OCI-LY1 (cell line): ENCODE measurements around the gene MAP3K14.

Experiments used
- H2AFZ ChIP-seq: fragments of 200-600 bp; sonication (generic), shearing (Covaris generic); 2 replicates; pipeline ENCODE4 v1.6.0; 2014; ENCODE audit warnings: antibody characterized with exemption, mild to moderate bottlenecking, low read length
- H3F3A ChIP-seq: fragments of 200-600 bp; sonication (generic), shearing (Covaris generic); 2 replicates; pipeline ENCODE4 v1.6.0; 2014; ENCODE audit warnings: mild to moderate bottlenecking, antibody characterized with exemption, low read length, moderate library complexity; ENCODE audit not compliant: insufficient read depth
- H3K27ac ChIP-seq: fragments of 200-600 bp; sonication (generic); 2 replicates; pipeline ENCODE4 v1.5.1; 2014; ENCODE audit warnings: low read length, mixed run types, mild to moderate bottlenecking, low read depth; ENCODE audit not compliant: poor library complexity, severe bottlenecking
- H3K27me3 ChIP-seq: fragments of 200-600 bp; sonication (generic); 2 replicates; pipeline ENCODE4 v1.6.0; 2014; ENCODE audit warnings: antibody characterized with exemption, mild to moderate bottlenecking, low read length, moderate library complexity; ENCODE audit not compliant: insufficient read depth
- H3K36me3 ChIP-seq: fragments of 200-600 bp; sonication (generic); 2 replicates; pipeline ENCODE4 v1.6.1; 2014; ENCODE audit warnings: mild to moderate bottlenecking, antibody characterized with exemption, low read length, moderate library complexity, mixed read lengths; ENCODE audit not compliant: insufficient read depth
- H3K4me1 ChIP-seq: fragments of 200-600 bp; sonication (generic); 2 replicates; pipeline ENCODE4 v1.5.1; 2014; ENCODE audit warnings: mild to moderate bottlenecking, low read length, moderate library complexity; ENCODE audit not compliant: insufficient read depth, severe bottlenecking
- H3K4me2 ChIP-seq: fragments of 200-600 bp; sonication (generic), shearing (Covaris generic); 2 replicates; pipeline ENCODE4 v1.6.1; 2014; ENCODE audit warnings: low read length
- H3K4me3 ChIP-seq: fragments of 200-600 bp; sonication (generic); 2 replicates; pipeline ENCODE4 v1.5.1; 2014; ENCODE audit warnings: low read length, low read depth, mild to moderate bottlenecking, mixed read lengths; ENCODE audit not compliant: poor library complexity, severe bottlenecking
- H3K79me2 ChIP-seq: fragments of 200-600 bp; shearing (Covaris generic); 2 replicates; pipeline ENCODE4 v1.6.1; 2016; ENCODE audit warnings: mixed run types, low read length, mixed read lengths; ENCODE audit not compliant: insufficient read depth
- H3K9ac ChIP-seq: fragments of 200-600 bp; sonication (generic), shearing (Covaris generic); 2 replicates; pipeline ENCODE4 v1.6.1; 2014; ENCODE audit warnings: mild to moderate bottlenecking, low read length, mixed read lengths
- H3K9me2 ChIP-seq: fragments of 200-600 bp; sonication (generic), shearing (Covaris generic); 2 replicates; pipeline ENCODE4 v1.6.1; 2014; ENCODE audit warnings: low read depth, mild to moderate bottlenecking, low read length, mixed read lengths
- H3K9me3 ChIP-seq: fragments of 200-600 bp; shearing (Covaris generic); 2 replicates; pipeline ENCODE4 v1.6.1; 2014; ENCODE audit warnings: low read length, mixed read lengths
- H4K20me1 ChIP-seq: fragments of 200-600 bp; sonication (generic), shearing (Covaris generic); 2 replicates; pipeline ENCODE4 v1.6.0; 2016; ENCODE audit warnings: mild to moderate bottlenecking, low read length; ENCODE audit not compliant: insufficient read depth
- CTCF ChIP-seq: fragments of 200-600 bp; sonication (generic), shearing (Covaris generic); IDR thresholded peaks from 2 replicates; pipeline ENCODE4 v1.5.1; 2017; ENCODE audit warnings: mild to moderate bottlenecking, antibody characterized with exemption, low read length, moderate library complexity, mixed read lengths
- EZH2 ChIP-seq: fragments of 200-600 bp; sonication (generic), shearing (Covaris generic); IDR thresholded peaks from 2 replicates; pipeline ENCODE4 v1.8.0; 2017; ENCODE audit warnings: borderline replicate concordance, mixed run types, mild to moderate bottlenecking, antibody characterized with exemption, low read length, moderate library complexity, mixed read lengths

The MAP3K14 gene

GRCh38 chr17:45266372-45266926 lies 50.4 kb downstream of the MAP3K14 start:
- H3K79me2 ChIP-seq = no peaks in the 10 kb centered on the region
- H3K27ac ChIP-seq = no peak overlapping the region
- no peak overlapping the region for H3K4me2 ChIP-seq

GRCh38 chr17:45265821-45266220 lies 51.0 kb downstream of the MAP3K14 start:
- Histone ChIP-seq H3K79me2 (no peaks in the 10 kb centered on the region), H3K9me2 (no peaks in the 10 kb centered on the region), H3K36me3 (peaks cover 32% of the 10 kb centered on the region), H3K9ac (no peak overlapping the region), H3F3A (no peaks in the 10 kb centered on the region), H3K9me3 (no peaks in the 10 kb centered on the region), H3K4me2 (no peak overlapping the region), H2AFZ (no peak overlapping the region), H3K4me3 (no peak overlapping the region), H3K27me3 (no peaks in the 10 kb centered on the region), H4K20me1 (no peaks in the 10 kb centered on the region), H3K4me1 (peaks cover 17% of the 10 kb centered on the region), H3K27ac (no peak overlapping the region)
- TF ChIP-seq EZH2 = no peak
- no peak for TF ChIP-seq CTCF

More at GRCh38 chr17:45266372-45266926, 50.4 kb downstream of the MAP3K14 start:
- Histone ChIP-seq H3K27me3 (no peaks in the 10 kb centered on the region), H3K36me3 (peaks cover 32% of the 10 kb centered on the region), H2AFZ (no peak overlapping the region), H3K9me3 (no peaks in the 10 kb centered on the region), H3K4me3 (no peak overlapping the region), H3F3A (no peaks in the 10 kb centered on the region), H3K4me1 (peaks cover 14% of the 10 kb centered on the region), H4K20me1 (no peaks in the 10 kb centered on the region), H3K9me2 (no peaks in the 10 kb centered on the region), H3K9ac (no peak overlapping the region)
- TF ChIP-seq CTCF (no peak), EZH2 (no peak)

- H3K4me3 ChIP-seq = no peak overlapping the region
- no peak overlapping the region for H3K27ac ChIP-seq
- H3K36me3 ChIP-seq = peaks cover 26% of the 10 kb centered on the region
- no peaks in the 10 kb centered on the region for H3K9me3 ChIP-seq
- H3K4me1 ChIP-seq = peaks cover 17% of the 10 kb centered on the region
- no peak for TF ChIP-seq EZH2
- TF ChIP-seq CTCF = no peak
- H3K4me2 ChIP-seq = no peak overlapping the region
- H3K9me2 ChIP-seq = no peaks in the 10 kb centered on the region
- no peaks in the 10 kb centered on the region for H3K79me2 ChIP-seq
- no peak overlapping the region for H3K9ac ChIP-seq
- no peaks in the 10 kb centered on the region for H3K27me3 ChIP-seq
- H3F3A ChIP-seq = no peaks in the 10 kb centered on the region
- no peaks in the 10 kb centered on the region for H4K20me1 ChIP-seq
- H2AFZ ChIP-seq = no peak overlapping the region
These were observed 51.8 kb downstream of the MAP3K14 start for GRCh38 chr17:45264988-45265387.
